ENCODE data around the gene TVP23A. TPM values are rescaled to one million over a fixed set of nuclear protein-coding genes. Genes with fewer than 3 reads are reported as not detected.
"Not testable (repeated sequence)": the region's sequence is repeated elsewhere in the genome, so short reads cannot be mapped to it uniquely, and the experiment has no call there.

TVP23A gene
- total RNA-seq, 1 experiment from 2014 or later: not detected

GRCh38 chr16:10836174-10836853, 17.7 kb upstream of the TVP23A start:
- no peak for DNase-seq (ENCODE audit: extremely low read depth, low read depth)

DNA sequence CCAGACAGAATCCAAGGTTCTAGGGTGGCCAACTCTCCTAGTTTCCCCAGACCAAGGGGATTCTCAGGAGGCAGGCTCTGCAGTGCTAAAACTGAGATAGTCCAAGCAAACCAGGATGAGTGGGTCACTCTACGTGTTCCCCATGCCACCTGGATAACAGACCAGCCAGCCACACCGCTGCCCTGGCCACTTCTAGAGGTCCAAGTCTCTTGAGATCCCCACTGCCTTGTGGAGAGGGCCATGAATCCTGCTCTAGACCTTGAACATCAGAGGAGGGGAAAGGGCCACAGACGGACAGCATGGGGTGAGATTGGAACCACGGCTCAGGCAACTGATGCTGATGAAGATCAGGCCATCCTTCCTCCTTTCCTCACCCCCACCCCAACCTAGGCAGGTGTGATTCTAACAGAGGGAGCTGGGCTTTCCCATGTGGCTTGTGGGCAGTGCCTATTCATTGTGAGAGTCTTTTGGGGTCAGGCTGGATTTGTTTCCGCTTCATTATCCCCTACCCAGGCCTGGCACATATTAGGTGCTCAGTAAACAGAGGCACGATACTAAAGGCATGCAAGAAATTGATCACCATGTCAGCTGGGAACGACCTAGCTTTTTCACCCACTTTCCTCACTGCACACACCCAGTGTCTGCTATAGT, 16.8 kb upstream of the TVP23A start:
- DNase-seq (ENCODE audit: extremely low read depth, low read depth): no peak

DNA sequence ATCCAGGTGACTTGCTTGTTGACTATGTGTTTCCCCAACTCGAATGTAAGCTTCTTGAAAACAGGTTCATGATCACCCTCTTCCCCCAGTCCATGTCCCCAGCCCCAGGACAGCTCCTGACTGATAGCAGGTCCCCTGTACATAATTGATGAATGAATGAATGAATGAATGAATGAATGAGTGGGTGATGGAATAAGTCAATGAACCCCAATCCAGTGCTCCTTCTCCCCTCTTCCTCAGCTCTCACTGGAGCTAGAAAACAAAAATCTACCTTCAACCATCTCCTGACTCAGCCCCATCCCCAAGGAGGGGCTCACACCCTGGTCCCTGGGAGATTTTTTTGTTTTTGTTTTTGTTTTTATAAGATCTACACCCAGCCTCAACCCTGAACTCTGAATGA, 16.2 kb upstream of the TVP23A start:
- DNase-seq (ENCODE audit: extremely low read depth, low read depth): no peak

DNA sequence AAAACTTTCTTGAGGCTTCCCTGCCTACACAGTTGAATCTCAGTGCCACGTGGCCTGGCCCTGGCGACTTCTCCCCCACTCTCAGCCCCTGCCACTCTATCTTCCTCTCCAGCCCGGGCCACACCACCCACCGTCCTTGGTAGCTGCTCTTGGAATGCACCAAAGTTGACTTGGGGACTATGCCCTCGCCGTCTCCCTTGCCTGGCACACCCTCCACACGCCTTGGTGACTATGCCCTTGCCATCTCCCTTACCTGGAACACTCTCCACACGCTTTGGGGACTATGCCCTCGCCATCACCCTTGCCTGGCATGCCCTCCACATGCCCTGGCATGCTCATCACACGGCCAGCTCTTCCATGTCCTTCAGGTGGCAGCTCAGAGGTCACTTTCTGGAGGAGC, 15.5 kb upstream of the TVP23A start:
- no peak for DNase-seq (ENCODE audit: extremely low read depth, low read depth)

- no peak for DNase-seq (ENCODE audit: extremely low read depth, low read depth)
These were observed 14.7 kb upstream of the TVP23A start for GRCh38 chr16:10833271-10833670.

GRCh38 chr16:10831894-10832886, 13.6 kb upstream of the TVP23A start:
- no peak for DNase-seq (ENCODE audit: extremely low read depth, low read depth)

- not testable (repeated sequence) for DNase-seq (ENCODE audit: extremely low read depth, low read depth)
These were observed 11.6 kb upstream of the TVP23A start for GRCh38 chr16:10830240-10830639.

GRCh38 chr16:10829390-10830098, 10.9 kb upstream of the TVP23A start:
- not testable (repeated sequence) for DNase-seq (ENCODE audit: extremely low read depth, low read depth)

DNA sequence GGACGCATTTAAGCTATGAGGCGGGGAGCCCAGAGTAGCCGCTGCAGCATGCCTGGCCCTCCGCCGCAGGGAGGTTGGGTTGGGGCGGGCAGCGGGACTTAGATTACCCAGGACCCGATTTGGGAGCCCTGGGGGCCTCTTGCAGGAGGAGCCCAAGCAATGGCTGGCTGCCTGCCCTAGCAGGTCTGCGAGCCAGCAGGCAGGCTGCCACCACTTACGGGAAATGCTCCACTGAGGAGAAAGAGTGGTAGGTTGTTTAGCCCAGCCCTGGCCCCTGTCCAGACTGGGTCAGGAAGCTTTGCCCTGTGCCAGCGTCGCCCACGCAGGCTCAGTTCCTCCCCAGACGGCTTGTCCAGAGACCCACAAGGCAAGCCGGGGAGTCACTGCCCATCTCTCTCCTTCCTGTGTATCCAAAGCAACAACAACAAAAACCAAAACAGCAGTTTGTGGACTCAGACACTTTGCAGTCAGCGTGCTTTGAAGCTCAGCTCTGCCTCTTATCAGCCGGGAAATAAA, 10.3 kb upstream of the TVP23A start:
- DNase-seq (ENCODE audit: extremely low read depth, low read depth): no peak

DNA sequence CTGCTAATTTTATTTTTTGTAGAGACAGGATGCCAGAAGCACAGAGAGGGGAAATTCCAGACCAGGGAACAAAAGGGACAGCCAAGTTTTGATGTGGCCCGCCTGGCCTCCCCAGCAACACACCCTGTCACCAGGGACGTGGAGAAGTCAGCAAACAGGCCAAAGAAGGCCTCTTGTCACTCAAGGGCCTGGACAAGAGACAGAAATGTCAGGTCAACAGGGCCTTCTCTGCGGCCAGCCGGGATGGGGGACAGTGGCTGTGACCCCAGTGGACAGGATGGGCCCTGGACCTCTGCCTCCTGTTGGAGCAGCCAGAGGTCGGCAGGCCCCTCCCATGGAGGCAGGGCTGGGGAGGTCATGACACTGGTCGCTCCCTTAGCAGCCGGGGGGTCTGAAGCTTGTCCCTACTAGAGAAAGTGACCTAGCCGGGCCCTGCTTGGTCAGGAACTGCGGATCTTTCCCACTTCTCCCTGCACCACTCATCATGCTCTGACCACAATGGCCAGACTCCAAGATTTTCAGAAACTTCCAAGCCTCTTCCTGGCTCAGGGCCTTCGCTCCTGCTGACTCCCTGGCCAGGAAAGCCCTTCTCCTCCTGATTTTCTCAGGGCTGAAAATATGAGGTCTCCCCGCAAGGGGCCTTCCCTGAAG, 9.2 kb upstream of the TVP23A start:
- DNase-seq (ENCODE audit: extremely low read depth, low read depth): no peak

GRCh38 chr16:10824111-10824893, 5.7 kb upstream of the TVP23A start:
- no peak for DNase-seq (ENCODE audit: extremely low read depth, low read depth)

- DNase-seq (ENCODE audit: extremely low read depth, low read depth): no peak
These were observed 4.1 kb upstream of the TVP23A start for GRCh38 chr16:10822702-10823101.

DNA sequence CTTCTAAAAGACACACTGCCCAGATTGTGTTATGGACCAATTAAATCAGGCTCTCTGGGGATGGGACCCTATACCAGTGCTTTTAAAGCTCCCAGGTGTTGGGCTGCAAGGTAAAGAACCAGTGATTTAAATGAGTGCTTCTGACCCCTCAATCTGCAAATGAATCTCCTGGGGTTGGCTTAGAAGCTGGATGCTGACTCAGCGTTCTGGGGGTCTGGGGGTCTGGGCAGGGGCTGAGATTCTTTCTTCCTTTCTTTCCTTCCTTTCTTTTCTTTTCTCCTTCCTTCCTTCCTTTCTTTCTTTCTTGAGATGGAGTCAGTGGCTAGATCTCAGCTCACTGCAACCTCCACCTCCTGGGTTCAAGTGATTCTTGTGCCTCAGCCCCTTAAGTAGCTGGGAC, 2.0 kb upstream of the TVP23A start:
- DNase-seq (ENCODE audit: extremely low read depth, low read depth): no peak

- no peak for DNase-seq (ENCODE audit: extremely low read depth, low read depth)
These were observed 1.1 kb downstream of the TVP23A start for GRCh38 chr16:10817514-10817913.

DNA sequence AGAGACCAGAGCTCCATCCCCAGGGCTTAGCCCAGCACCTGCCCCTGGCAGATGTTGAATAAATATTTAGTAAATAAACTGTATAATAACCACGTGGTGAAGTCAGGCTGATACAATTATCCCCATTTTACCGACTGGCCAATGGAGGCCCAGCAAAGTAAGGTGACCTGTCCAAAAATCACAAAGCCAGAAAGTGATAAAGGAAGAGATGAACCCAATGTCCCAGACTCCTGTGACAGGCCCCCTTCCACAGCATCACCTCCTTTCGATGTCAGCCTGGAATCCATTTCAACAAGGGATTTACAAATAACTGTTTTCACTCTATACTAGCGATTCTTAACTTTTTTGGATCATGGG, 5.5 kb downstream of the TVP23A start:
- DNase-seq (ENCODE audit: extremely low read depth, low read depth): no peak

DNA sequence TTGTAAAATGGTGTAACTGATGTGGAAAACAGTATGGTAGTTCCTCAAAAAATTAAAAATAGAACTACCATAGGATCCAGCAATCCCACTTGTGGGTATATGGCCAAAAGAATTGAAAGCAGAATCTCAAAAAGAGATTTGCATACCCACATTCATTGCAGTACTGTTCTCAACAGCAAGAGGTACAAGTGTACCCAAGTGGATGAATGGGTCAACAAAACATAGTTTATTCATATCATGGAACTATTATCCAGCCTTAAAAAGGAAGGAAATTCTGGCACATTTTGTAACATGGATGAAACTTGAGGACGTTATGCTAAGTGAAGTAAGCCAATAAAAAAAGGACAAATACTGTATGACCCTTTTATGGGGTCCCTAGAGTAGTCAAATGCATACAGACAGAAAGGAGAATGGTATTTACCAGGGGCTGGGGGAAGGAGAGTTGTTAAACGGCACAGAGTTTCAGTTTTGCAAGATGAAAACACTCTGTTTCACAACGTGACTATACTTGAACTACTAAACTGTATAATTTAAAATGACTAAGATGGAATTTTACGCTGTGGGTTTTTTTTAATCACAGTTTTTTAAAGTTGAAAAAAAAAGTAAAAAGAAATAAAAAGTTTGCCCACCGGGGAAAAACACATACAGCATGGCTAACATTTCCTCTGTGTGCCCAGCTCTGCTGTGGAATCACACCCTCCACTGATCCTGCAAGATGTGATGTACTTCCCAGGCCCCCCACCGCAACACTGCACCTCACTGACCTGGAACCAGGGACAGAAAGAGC, 6.1 kb downstream of the TVP23A start:
- DNase-seq (ENCODE audit: extremely low read depth, low read depth): no peak

DNA sequence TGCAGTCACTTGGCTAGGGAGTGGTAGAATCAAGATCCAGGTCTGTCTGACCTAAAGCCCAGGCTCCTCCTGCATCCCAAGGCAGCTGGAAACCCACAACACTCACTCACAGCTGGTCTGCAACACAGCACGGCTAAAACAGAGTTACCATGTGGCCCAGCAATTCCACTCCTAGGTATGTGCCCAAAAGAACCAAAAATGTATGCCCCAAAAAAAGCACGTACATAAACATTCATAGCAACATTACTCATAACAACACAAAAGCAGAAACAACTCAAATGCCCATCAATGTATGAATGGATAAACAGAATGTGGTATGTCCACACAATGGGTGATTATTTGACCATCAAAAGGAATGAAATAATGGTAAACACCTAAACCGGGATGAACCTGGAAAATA, 8.9 kb downstream of the TVP23A start:
- DNase-seq (ENCODE audit: extremely low read depth, low read depth): no peak

DNA sequence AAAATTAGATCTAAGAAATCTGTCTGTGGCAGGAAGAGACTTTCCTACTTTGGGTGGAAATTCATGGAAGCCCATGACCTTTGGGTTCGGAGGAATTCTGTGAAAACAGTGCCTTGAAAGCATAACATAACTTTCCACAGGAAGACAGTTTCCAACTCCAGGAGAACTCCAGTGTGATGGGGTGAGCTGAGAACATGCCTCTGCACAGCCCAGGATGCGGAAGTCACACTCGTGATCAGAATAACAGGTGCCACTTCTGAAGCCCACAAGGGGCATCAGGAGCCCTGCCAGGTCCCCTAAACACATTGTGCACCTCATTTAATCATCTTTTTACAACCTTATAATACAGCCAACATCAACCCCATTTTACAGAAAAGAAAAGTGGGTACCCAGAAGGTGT, 9.7 kb downstream of the TVP23A start:
- no peak for DNase-seq (ENCODE audit: extremely low read depth, low read depth)

- DNase-seq (ENCODE audit: extremely low read depth, low read depth): no peak
These were observed 10.4 kb downstream of the TVP23A start for GRCh38 chr16:10808218-10808617.

All from NCI-H460 (cell line).